ENCODE results near the gene CREBRF.

- TF ChIP-seq POLR2A (IDR thresholded peaks at IDR 0.05; ENCODE audit: low read depth, low read length): no peak
- TF ChIP-seq CTCF (conservative IDR thresholded peaks at IDR 0.05; ENCODE audit: low read depth, low read length): no peak
These were observed 45.1 kb downstream of the CREBRF start for GRCh38 chr5:173101245-173101644.

All from IMR-90 (cell line).